NCI-H460 (cell line): ENCODE results near the gene FIGNL2. TPM values are rescaled to one million over a fixed set of nuclear protein-coding genes. Genes with fewer than 3 reads are reported as not detected.

Source experiments
- DNase-seq: peaks from one replicate; pipeline ENCODE4 v3.0.0-alpha.2; 2016; ENCODE audit warnings: low read depth; ENCODE audit errors: extremely low read depth
- total RNA-seq: library from RNA; depleted of rRNA; stranded (reverse); fragments of >200 nt; shearing (Covaris generic); gene quantifications from 2 replicates; pipeline ENCODE4 v1.2.3, GENCODE V29; 2014

Gene FIGNL2
- total RNA-seq, 1 experiment from 2014 or later = 0.10 TPM

- DNase-seq = no peak
Observed at GRCh38 chr12:51874486-51874885, 26.0 kb upstream of the FIGNL2 start.

GRCh38 chr12:51874000-51874399 is 25.5 kb upstream of the FIGNL2 start:
- DNase-seq = no peak

GRCh38 chr12:51873251-51873994 is 24.9 kb upstream of the FIGNL2 start:
- DNase-seq = no peak

- no peak for DNase-seq
Observed at GRCh38 chr12:51872689-51872981, 24.1 kb upstream of the FIGNL2 start.

DNA sequence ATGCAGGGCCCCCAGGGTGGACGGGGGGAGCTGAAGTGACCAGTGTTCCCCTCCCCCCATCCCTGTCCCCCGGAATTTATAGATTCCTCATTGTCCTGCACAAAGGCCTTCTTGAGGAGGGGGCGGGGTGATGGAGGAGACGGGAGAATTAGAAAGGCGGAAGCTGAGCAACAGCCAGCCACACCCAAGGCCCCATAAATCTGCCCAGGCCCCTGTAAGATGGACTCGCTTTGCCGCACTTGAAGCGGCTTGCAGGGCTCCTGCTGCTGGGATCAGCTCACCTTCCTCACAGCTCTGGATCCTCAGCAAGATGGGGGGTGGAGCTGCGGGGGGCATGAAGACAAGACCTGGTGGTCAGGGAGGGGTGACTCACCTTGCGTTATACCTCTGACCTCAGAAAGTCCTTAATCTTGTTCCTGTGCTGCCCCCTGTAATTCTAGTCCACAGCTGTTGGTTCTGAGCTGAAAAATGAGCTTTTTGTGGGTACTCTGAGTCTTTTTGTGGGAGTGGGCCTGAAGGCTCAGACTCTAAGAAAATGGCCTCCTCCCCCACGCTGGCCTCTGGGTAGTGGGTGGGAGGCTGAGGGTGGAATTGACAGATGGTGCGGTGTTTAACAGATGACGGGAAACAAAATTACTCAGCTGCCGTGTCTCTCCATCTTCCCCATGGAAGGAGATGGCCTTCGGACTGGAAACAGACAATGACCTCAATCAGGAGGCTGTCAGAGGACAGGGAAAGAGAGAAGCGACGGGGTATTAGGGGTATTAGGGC is 23.6 kb upstream of the FIGNL2 start:
- DNase-seq = no peak

DNA sequence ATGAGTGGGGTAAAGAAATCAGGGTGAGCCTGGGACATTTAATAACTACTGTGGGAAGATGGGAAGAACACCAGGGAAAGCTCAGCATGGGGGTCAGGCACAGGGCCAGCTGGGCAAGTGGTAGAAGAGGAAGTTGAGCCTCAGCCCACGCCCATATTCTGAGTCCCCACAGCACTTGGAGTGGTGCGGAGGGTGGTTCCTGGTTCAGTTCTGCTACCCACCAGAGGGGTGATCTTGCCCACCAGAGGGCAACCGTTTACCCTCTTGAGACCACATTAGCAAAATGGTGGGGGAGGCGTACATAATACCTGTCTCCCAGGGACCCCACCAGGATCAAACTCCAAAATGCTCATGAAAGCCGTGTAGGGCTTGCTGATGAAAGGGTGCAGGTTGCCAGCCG is 22.6 kb upstream of the FIGNL2 start:
- no peak for DNase-seq

GRCh38 chr12:51870504-51870903 is 22.0 kb upstream of the FIGNL2 start:
- no peak for DNase-seq

DNA sequence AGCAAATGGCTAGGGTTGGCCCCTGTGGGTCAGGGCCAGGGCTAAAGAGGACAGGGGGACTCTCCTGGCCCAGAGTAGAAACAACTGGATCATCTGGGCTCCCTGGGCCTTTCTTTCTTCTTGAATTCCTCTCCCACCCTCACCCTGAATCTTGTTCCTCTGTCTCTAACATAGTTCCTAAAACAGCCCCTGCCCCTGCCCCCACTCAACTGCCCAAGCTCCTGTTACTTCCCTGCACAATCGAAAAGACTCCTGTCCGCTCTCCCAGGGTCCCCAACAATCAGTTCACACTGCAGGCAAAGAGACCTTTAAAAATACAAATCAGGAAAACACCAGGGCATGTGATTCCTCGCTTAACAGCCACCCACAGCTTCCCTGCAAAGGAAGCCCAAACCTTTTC is 21.4 kb upstream of the FIGNL2 start:
- no peak for DNase-seq

DNA sequence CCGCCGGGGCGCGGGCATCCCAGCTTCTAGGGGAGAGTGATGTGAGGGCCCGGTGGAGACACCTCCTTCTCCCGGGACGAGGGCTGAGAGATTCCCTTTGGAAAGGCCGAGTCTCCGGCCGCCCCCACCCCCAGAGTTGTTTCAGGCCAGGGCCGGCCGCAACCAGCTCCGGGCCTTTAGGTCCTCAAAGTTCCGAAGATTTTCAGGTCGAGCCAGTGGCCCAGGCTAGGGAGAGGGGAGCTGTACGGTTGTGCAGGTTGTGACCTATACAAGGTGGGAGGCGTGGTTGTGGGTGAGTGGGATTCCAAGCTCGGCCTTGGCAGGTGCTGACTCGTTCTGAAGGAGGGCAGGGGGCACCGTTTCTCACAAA is 21.0 kb upstream of the FIGNL2 start:
- DNase-seq = no peak

DNA sequence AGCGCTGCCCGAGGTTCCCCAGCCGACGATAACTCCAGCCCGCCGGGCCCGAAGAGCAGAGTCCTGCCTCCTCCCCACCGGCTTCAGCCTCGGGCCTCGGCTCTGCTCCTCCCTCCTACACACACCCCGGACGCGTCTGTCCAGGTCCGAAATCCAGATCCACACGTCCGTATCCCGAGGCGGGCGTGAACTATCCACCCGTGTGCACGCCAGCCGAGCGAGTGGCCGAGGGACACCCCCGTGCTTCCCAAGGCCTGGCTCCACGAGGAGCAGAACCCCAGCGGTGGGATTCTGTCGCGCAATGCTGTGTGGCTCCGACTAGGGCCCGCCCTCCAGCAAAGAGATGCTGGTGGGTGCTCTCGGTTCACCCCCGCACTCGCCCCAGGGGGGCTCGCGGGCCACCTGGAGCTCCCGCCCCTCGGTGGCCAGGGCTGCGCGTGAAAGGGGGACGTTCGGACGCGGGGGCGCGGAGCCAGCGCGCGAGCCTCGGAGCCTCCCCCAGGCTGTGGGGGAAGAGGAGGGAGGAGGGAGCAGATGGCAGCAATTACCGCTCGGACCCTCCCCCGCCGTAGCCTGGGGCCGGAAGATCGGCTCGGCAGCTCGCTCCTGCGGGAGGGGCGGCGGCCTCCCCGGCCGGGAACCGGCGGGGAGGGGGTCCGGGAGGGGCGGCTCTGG is 20.4 kb upstream of the FIGNL2 start:
- no peak for DNase-seq

GRCh38 chr12:51867796-51868428 is 19.4 kb upstream of the FIGNL2 start:
- no peak for DNase-seq

- DNase-seq = no peak
Observed at GRCh38 chr12:51867371-51867770, 18.9 kb upstream of the FIGNL2 start.

DNA sequence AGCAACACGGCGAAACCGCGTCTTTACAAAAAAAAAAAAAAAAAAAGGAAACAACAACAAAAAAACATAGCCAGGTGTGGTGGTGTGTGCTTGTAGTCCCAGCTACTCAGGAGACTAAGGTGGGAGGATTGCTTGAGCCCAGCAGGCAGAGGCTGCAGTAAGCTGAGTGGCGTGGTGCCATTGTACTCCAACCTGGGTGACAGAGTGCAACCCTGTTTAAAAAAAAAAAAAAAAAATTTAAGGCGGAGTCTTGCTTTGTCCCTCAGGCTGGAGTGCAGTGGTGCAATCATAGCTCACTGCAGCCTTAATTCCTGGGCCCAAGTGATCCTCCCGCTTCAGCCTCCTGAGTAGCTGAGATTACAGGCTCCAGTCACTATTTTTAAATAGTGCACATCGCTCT is 18.2 kb upstream of the FIGNL2 start:
- DNase-seq = no peak

- no peak for DNase-seq
Observed at GRCh38 chr12:51866324-51866723, 17.8 kb upstream of the FIGNL2 start.

DNA sequence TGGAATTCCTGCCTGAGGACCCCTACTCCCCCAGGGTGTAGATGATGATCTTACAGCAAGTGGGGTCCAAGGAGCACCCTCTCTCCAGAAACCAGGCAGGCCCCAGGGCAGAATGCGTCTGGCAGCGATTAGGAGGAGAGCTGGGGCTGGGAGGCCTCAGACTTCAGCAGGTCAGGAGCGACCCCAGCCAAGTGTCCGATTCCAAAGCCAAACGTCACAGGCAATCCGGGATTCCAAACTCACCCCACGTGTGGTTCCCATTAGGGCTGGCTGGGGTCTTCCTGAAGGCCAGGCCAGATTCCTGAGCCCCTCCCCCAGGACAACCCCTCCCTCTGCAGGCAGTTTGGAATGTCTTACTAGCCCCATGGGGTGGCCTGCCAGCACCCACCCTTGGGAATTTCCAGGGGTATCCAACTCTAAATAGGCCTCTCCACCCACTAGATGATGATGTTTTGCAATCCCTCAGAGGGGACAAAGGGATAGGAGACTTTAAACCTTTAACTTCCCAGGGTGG is 17.3 kb upstream of the FIGNL2 start:
- DNase-seq = no peak

GRCh38 chr12:51864833-51865670 is 16.5 kb upstream of the FIGNL2 start:
- DNase-seq = no peak

- no peak for DNase-seq
Observed at GRCh38 chr12:51863933-51864832, 15.7 kb upstream of the FIGNL2 start.

- no peak for DNase-seq
Observed at GRCh38 chr12:51863363-51863932, 14.9 kb upstream of the FIGNL2 start.

GRCh38 chr12:51862947-51863346 is 14.4 kb upstream of the FIGNL2 start:
- no peak for DNase-seq
